Mesothelial cell of epicardium (in vitro differentiated cells): Measurements from ENCODE around the gene CLDN7. TPM values are rescaled to one million over a fixed set of nuclear protein-coding genes. Genes with fewer than 3 reads are reported as not detected.

Experiments used
- DNase-seq, 2 experiments: peaks; one replicate each; pipeline ENCODE4 v3.0.0; 2021; ENCODE audit warnings: low spot score in 2 of 2; ENCODE audit not compliant: unreplicated experiment in 2 of 2
- H3K27ac Mint-ChIP-seq: 2 replicates; pipeline ENCODE4 v1.8.0; 2021; ENCODE audit warnings: mixed read lengths
- H3K27me3 Mint-ChIP-seq: 2 replicates; pipeline ENCODE4 v1.8.0; 2021; ENCODE audit warnings: low read depth, mixed read lengths
- H3K36me3 Mint-ChIP-seq: 2 replicates; pipeline ENCODE4 v1.8.0; 2021; ENCODE audit warnings: mixed read lengths
- H3K4me1 Mint-ChIP-seq: 2 replicates; pipeline ENCODE4 v1.8.0; 2021; ENCODE audit warnings: mixed read lengths
- H3K4me3 Mint-ChIP-seq: 2 replicates; pipeline ENCODE4 v1.8.0; 2021; ENCODE audit warnings: mild to moderate bottlenecking, moderate library complexity, mixed read lengths
- H3K9me3 Mint-ChIP-seq: 2 replicates; pipeline ENCODE4 v1.8.0; 2021; ENCODE audit warnings: mixed read lengths
- CTCF ChIP-seq: fragments of 200-600 bp; sonication (generic); IDR thresholded peaks from one replicate; pipeline ENCODE4 v1.5.0; 2021; ENCODE audit warnings: antibody characterized with exemption; ENCODE audit not compliant: unreplicated experiment
- total RNA-seq: library from RNA; stranded (reverse); gene quantifications from 3 replicates; pipeline ENCODE4 v1.2.1, GENCODE V29; 2021

CLDN7 gene
- total RNA-seq, 1 donor from 2014 or later, result 79.2 TPM

- H3K4me3 Mint-ChIP-seq, result peak overlapping the region; percentile 95
- no peak for TF ChIP-seq CTCF
- H3K27ac Mint-ChIP-seq, result peak overlapping the region; percentile 99
- H3K36me3 Mint-ChIP-seq, result peaks cover 21% of the 10 kb centered on the region
- no peaks in the 10 kb centered on the region for H3K27me3 Mint-ChIP-seq
- DNase-seq, result peak; percentile 93 to 95
- H3K4me1 Mint-ChIP-seq, result peaks cover 31% of the 10 kb centered on the region
- no peaks in the 10 kb centered on the region for H3K9me3 Mint-ChIP-seq
Observed at GRCh38 chr17:7242717-7243452, 19.4 kb downstream of the CLDN7 start.

- peaks cover 22% of the 10 kb centered on the region for H3K36me3 Mint-ChIP-seq
- H3K9me3 Mint-ChIP-seq, result no peaks in the 10 kb centered on the region
- DNase-seq, result peak; percentile 89 to 95
- H3K27ac Mint-ChIP-seq, result peak within 1 kb of the TSS; percentile 99
- no peaks in the 10 kb centered on the region for H3K27me3 Mint-ChIP-seq
- peaks cover 36% of the 10 kb centered on the region for H3K4me1 Mint-ChIP-seq
- no peak for TF ChIP-seq CTCF
- H3K4me3 Mint-ChIP-seq, result peak within 1 kb of the TSS; percentile 95
Observed at GRCh38 chr17:7241783-7242716, 20.2 kb downstream of the CLDN7 start, which contains the start of gene GABARAP. GABARAP (minus strand) TSS chr17:7242449; CDS start chr17:7242330, 119 bp downstream.

GRCh38 chr17:7241090-7241733 is 21.1 kb downstream of the CLDN7 start:
- Mint-ChIP-seq H3K4me3 (peak overlapping the region; percentile 95), H3K9me3 (no peaks in the 10 kb centered on the region), H3K27me3 (no peaks in the 10 kb centered on the region), H3K36me3 (peaks cover 21% of the 10 kb centered on the region), H3K4me1 (peaks cover 41% of the 10 kb centered on the region), H3K27ac (peak overlapping the region; percentile 99)
- DNase-seq, result no peak
- TF ChIP-seq CTCF, result no peak

- H3K9me3 Mint-ChIP-seq, result no peaks in the 10 kb centered on the region
- H3K27me3 Mint-ChIP-seq, result no peaks in the 10 kb centered on the region
- H3K36me3 Mint-ChIP-seq, result peaks cover 18% of the 10 kb centered on the region
- H3K4me3 Mint-ChIP-seq, result peak overlapping the region; percentile 95
- DNase-seq, result no peak
- peak overlapping the region; percentile 99 for H3K27ac Mint-ChIP-seq
- TF ChIP-seq CTCF, result no peak
- peaks cover 41% of the 10 kb centered on the region for H3K4me1 Mint-ChIP-seq
Observed at GRCh38 chr17:7240375-7240774, 21.9 kb downstream of the CLDN7 start.
